HepG2 (cell line): ENCODE measurements around the gene IKZF3. TPM values are rescaled to one million over a fixed set of nuclear protein-coding genes. Genes with fewer than 3 reads are reported as not detected.

Experiments used
- BCL6 ChIP-seq: IDR thresholded peaks from 2 replicates; pipeline ENCODE4 v1.6.1; 2016; ENCODE audit warnings: missing genetic modification reagents, missing compliant biosample characterization
- CBX5 ChIP-seq: sonication (generic); formaldehyde crosslinking; IDR thresholded peaks from 2 replicates; pipeline ENCODE4 v1.4.0; 2020; ENCODE audit warnings: missing genetic modification reagents, borderline replicate concordance
- HCFC1 ChIP-seq: fragments of 150-350 bp; IDR thresholded peaks from 2 replicates; pipeline ENCODE4 v1.6.1; 2014; ENCODE audit warnings: low read depth, low read length
- SMAD9 ChIP-seq: sonication (generic); formaldehyde crosslinking; IDR thresholded peaks from 2 replicates; pipeline ENCODE4 v1.5.1; 2020; ENCODE audit warnings: mild to moderate bottlenecking, missing genetic modification reagents
- SMARCC2 ChIP-seq: fragments of 450-650 bp; IDR thresholded peaks from 2 replicates; pipeline ENCODE4 v1.6.1; 2017; ENCODE audit warnings: antibody characterized with exemption, mild to moderate bottlenecking
- TCF12 ChIP-seq, 2 experiments: fragments of 450-650 bp in 1 of 2; sonication (generic) in 1 of 2; formaldehyde crosslinking in 1 of 2; IDR thresholded peaks; 2 replicates each; pipeline versions ENCODE4 v1.6.1 to v1.8.0; 2017 to 2022; ENCODE audit warnings: antibody characterized with exemption in 1 of 2, mild to moderate bottlenecking in 1 of 2, missing genetic modification reagents in 1 of 2, moderate library complexity in 1 of 2
- YEATS2 ChIP-seq: sonication (generic); formaldehyde crosslinking; IDR thresholded peaks from 2 replicates; pipeline ENCODE4 v1.4.0; 2020; ENCODE audit warnings: missing genetic modification reagents, borderline replicate concordance
- ZFY ChIP-seq: sonication (generic); formaldehyde crosslinking; IDR thresholded peaks from 2 replicates; pipeline ENCODE4 v1.4.0; 2020; ENCODE audit warnings: missing genetic modification reagents
- ZNF343 ChIP-seq: sonication (generic); formaldehyde crosslinking; IDR thresholded peaks from 2 replicates; pipeline ENCODE4 v1.4.0; 2020; ENCODE audit warnings: mild to moderate bottlenecking, missing genetic modification reagents
- ZNF546 ChIP-seq: sonication (generic); formaldehyde crosslinking; conservative IDR thresholded peaks from 2 replicates; pipeline ENCODE4 v1.8.1; 2023; ENCODE audit warnings: mild to moderate bottlenecking, missing genetic modification reagents
- ZNF761 ChIP-seq: sonication (generic); formaldehyde crosslinking; conservative IDR thresholded peaks from 2 replicates; pipeline ENCODE4 v1.4.0; 2020; ENCODE audit warnings: mild to moderate bottlenecking, missing genetic modification reagents
- ZNF83 ChIP-seq: sonication (generic); formaldehyde crosslinking; IDR thresholded peaks from 2 replicates; pipeline ENCODE4 v1.4.0; 2020; ENCODE audit warnings: missing genetic modification reagents, mild to moderate bottlenecking, borderline replicate concordance
- ZNF839 ChIP-seq: sonication (generic); formaldehyde crosslinking; IDR thresholded peaks from 2 replicates; pipeline ENCODE4 v1.4.0; 2020; ENCODE audit warnings: missing genetic modification reagents, mild to moderate bottlenecking, borderline replicate concordance
- ZNF841 ChIP-seq: sonication (generic); formaldehyde crosslinking; IDR thresholded peaks from 2 replicates; pipeline ENCODE4 v1.8.1; 2023; ENCODE audit warnings: missing genetic modification reagents, borderline replicate concordance
- ZNF879 ChIP-seq: sonication (generic); formaldehyde crosslinking; IDR thresholded peaks from 2 replicates; pipeline ENCODE4 v1.8.1; 2023; ENCODE audit warnings: missing genetic modification reagents
- ZNF883 ChIP-seq: sonication (generic); formaldehyde crosslinking; IDR thresholded peaks from 2 replicates; pipeline ENCODE4 v1.5.1; 2020; ENCODE audit warnings: mild to moderate bottlenecking, missing genetic modification reagents; ENCODE audit errors: not compliant biosample characterization
- ZSCAN12 ChIP-seq: sonication (generic); formaldehyde crosslinking; IDR thresholded peaks from 2 replicates; pipeline ENCODE4 v1.9.0; 2021; ENCODE audit warnings: mild to moderate bottlenecking, missing genetic modification reagents
- ZSCAN31 ChIP-seq: sonication (generic); formaldehyde crosslinking; IDR thresholded peaks from 2 replicates; pipeline ENCODE4 v1.5.0; 2020; ENCODE audit warnings: low read depth, mild to moderate bottlenecking, missing genetic modification reagents
- polyA plus RNA-seq, 8 experiments: library from polyadenylated mRNA; depleted of rRNA in 3 of 8; stranded (reverse) in 7 of 8; unstranded in 1 of 8; fragments of >200 nt; fragmentation: Illumina TruSeq in 4 of 8; extraction: Trizol in 4 of 8; gene quantifications; 2 replicates each; pipeline versions ENCODE4 v1.2.1 to v1.2.3, GENCODE V29; 2011 to 2016; ENCODE audit warnings: low read depth in 4 of 8, missing spikeins in 1 of 8, mixed read lengths in 1 of 8; ENCODE audit not compliant: insufficient read depth in 1 of 8
- total RNA-seq, 5 experiments: library from RNA; depleted of rRNA; stranded (reverse); fragments of >200 nt; fragmentation: Illumina TruSeq; extraction: Trizol; gene quantifications; 2 replicates each; pipeline ENCODE4 v1.2.3, GENCODE V29; 2016; ENCODE audit warnings: low read depth in 1 of 5
- TF ChIP-seq, protein P1 (sequence below): sonication (generic); formaldehyde crosslinking; IDR thresholded peaks from 2 replicates; pipeline ENCODE4 v1.9.0; 2022; ENCODE audit warnings: missing genetic modification reagents, mild to moderate bottlenecking, borderline replicate concordance
- TF ChIP-seq, protein P2 (sequence below): sonication (generic); formaldehyde crosslinking; IDR thresholded peaks from 2 replicates; pipeline ENCODE4 v1.4.0; 2020; ENCODE audit warnings: mild to moderate bottlenecking, missing genetic modification reagents
- TF ChIP-seq, protein P3 (sequence below): sonication (generic); formaldehyde crosslinking; conservative IDR thresholded peaks from 2 replicates; pipeline ENCODE4 v1.4.0; 2020; ENCODE audit warnings: mild to moderate bottlenecking, missing genetic modification reagents, moderate library complexity
- TF ChIP-seq, protein P4 (sequence below): sonication (generic); formaldehyde crosslinking; IDR thresholded peaks from 2 replicates; pipeline ENCODE4 v1.8.0; 2022; ENCODE audit warnings: low read depth, missing genetic modification reagents

IKZF3 gene
- total and polyA plus RNA-seq, 2 of the 13 experiments (the other 11 are each of a cell fraction or from before 2014, with no cell fraction given) = not detected

DNA sequence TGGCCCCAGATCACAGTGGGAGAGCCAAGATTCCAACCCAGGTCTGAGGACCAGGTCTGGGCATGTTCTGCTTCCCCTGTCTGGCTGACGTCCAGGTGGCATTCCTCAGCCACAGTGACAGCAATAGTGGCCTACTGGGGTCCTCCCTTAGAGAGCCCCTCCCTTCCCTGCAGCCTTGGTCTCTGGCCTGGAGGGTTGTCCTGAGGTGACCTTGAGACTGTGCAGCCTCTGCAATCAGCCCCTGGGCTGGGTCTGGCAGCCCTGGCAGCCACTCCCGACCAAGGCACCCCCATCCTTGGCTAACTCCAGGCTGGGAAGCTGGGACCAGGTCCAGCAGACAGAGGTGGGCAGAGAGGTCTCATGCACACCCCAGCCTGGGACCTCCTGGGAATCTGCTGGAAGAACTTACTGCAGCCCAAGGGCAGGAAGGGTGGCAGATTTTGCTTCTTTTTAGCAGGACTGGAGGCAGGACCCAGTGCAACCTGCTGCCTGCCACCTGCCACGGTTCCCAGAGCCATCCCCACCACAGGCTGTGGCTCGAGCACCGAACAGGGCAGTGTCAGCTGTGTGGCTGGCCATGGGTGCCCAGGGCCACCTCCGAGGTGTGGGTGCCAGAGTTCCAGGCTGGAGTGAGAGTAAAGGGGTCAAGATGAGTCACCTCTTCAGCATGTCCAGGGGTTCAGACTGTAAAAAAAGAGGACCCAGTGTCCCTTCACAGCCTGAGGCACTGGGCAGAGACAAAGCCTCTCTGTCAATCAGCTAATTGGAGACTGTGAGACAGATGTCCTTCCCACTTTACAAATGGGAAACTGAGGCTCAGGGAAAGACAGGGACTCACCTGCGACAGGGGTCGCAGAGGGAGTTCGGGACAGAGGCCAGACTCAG is 113.7 kb downstream of the IKZF3 start (continued):
- TF ChIP-seq SMARCC2 (no peak), ZFY (CRISPR knock-in tag) (no peak), ZNF841 (CRISPR knock-in tag) (no peak), ZNF879 (no peak), ZNF83 (CRISPR knock-in tag) (no peak), ZNF883 (CRISPR knock-in tag) (peak; percentile 90), ZSCAN31 (peak; percentile 64; the same call in 1 of the 2 replicates), HCFC1 (no peak), ZNF546 (peak; percentile 60; the same call in 1 of the 2 replicates), SMAD9 (CRISPR knock-in tag) (no peak), ZNF839 (CRISPR knock-in tag) (peak; percentile 42; the same call in 1 of the 2 replicates), ZNF343 (CRISPR knock-in tag) (no peak), BCL6 (CRISPR knock-in tag) (no peak), ZNF761 (CRISPR knock-in tag) (0 out of 2 replicates have a peak, but pooled peaks have one; percentile 58), ZSCAN12 (CRISPR knock-in tag) (no peak), CBX5 (peak; percentile 20; the same call in 1 of the 2 replicates), TCF12 (IDR thresholded peaks at IDR 0.05) (no peak), TCF12 (CRISPR knock-in tag; IDR thresholded peaks at IDR 0.05) (0 out of 2 replicates have a peak, but pooled peaks have one; percentile 66), YEATS2 (CRISPR knock-in tag) (peak; percentile 28; the same call in 1 of the 2 replicates)
- TF ChIP-seq, protein P1, sequence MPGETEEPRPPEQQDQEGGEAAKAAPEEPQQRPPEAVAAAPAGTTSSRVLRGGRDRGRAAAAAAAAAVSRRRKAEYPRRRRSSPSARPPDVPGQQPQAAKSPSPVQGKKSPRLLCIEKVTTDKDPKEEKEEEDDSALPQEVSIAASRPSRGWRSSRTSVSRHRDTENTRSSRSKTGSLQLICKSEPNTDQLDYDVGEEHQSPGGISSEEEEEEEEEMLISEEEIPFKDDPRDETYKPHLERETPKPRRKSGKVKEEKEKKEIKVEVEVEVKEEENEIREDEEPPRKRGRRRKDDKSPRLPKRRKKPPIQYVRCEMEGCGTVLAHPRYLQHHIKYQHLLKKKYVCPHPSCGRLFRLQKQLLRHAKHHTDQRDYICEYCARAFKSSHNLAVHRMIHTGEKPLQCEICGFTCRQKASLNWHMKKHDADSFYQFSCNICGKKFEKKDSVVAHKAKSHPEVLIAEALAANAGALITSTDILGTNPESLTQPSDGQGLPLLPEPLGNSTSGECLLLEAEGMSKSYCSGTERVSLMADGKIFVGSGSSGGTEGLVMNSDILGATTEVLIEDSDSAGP (CRISPR knock-in tag) = peak; percentile 88
- TF ChIP-seq, protein P2, sequence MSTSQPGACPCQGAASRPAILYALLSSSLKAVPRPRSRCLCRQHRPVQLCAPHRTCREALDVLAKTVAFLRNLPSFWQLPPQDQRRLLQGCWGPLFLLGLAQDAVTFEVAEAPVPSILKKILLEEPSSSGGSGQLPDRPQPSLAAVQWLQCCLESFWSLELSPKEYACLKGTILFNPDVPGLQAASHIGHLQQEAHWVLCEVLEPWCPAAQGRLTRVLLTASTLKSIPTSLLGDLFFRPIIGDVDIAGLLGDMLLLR = no peak
- TF ChIP-seq, protein P3, sequence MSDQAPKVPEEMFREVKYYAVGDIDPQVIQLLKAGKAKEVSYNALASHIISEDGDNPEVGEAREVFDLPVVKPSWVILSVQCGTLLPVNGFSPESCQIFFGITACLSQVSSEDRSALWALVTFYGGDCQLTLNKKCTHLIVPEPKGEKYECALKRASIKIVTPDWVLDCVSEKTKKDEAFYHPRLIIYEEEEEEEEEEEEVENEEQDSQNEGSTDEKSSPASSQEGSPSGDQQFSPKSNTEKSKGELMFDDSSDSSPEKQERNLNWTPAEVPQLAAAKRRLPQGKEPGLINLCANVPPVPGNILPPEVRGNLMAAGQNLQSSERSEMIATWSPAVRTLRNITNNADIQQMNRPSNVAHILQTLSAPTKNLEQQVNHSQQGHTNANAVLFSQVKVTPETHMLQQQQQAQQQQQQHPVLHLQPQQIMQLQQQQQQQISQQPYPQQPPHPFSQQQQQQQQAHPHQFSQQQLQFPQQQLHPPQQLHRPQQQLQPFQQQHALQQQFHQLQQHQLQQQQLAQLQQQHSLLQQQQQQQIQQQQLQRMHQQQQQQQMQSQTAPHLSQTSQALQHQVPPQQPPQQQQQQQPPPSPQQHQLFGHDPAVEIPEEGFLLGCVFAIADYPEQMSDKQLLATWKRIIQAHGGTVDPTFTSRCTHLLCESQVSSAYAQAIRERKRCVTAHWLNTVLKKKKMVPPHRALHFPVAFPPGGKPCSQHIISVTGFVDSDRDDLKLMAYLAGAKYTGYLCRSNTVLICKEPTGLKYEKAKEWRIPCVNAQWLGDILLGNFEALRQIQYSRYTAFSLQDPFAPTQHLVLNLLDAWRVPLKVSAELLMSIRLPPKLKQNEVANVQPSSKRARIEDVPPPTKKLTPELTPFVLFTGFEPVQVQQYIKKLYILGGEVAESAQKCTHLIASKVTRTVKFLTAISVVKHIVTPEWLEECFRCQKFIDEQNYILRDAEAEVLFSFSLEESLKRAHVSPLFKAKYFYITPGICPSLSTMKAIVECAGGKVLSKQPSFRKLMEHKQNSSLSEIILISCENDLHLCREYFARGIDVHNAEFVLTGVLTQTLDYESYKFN = peak; percentile 75
- TF ChIP-seq, protein P4, sequence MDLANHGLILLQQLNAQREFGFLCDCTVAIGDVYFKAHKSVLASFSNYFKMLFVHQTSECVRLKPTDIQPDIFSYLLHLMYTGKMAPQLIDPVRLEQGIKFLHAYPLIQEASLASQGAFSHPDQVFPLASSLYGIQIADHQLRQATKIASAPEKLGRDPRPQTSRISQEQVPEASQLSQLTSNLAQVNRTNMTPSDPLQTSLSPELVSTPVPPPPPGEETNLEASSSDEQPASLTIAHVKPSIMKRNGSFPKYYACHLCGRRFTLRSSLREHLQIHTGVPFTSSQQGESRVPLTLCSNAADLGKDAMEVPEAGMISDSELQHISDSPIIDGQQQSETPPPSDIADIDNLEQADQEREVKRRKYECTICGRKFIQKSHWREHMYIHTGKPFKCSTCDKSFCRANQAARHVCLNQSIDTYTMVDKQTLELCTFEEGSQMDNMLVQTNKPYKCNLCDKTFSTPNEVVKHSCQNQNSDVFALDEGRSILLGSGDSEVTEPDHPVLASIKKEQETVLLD = no peak
